ACHN (cell line): Measurements from ENCODE around the gene SPRED1.
"Not testable (repeated sequence)": the region's sequence is repeated elsewhere in the genome, so short reads cannot be mapped to it uniquely, and the experiment has no call there.

Experiments
- DNase-seq: peaks from one replicate; pipeline ENCODE4 v3.0.0-alpha.2; 2015
- in situ Hi-C: cut with HindIII; loops from 2 replicates; pipeline ENCODE4 v1.10.0; 2017; ENCODE audit warnings: low sequenced_read_pairs, low pct_ligation_motif_present, low pct_unique_long_range_greater_than_20kb

The SPRED1 gene

GRCh38 chr15:38271144-38271543 lies 18.5 kb downstream of the SPRED1 start:
- DNase-seq, result no peak
- in situ Hi-C loops, result no loop called here

- in situ Hi-C loops, result no loop called here
- DNase-seq, result no peak
Measured at GRCh38 chr15:38271895-38272294, 19.3 kb downstream of the SPRED1 start.

- in situ Hi-C loops, result not testable (repeated sequence)
- peak; percentile 47 for DNase-seq
Measured at GRCh38 chr15:38272431-38272830, 19.8 kb downstream of the SPRED1 start.

- in situ Hi-C loops, result no loop called here
- no peak for DNase-seq
Measured at GRCh38 chr15:38274135-38274534, 21.5 kb downstream of the SPRED1 start.

- in situ Hi-C loops, result no loop called here
- DNase-seq, result no peak
Measured at GRCh38 chr15:38275959-38276358, 23.3 kb downstream of the SPRED1 start.

- in situ Hi-C loops, DNase-seq: not testable (repeated sequence)
Measured at GRCh38 chr15:38277281-38277680, 24.6 kb downstream of the SPRED1 start.

GRCh38 chr15:38281031-38281430 lies 28.4 kb downstream of the SPRED1 start:
- DNase-seq, result no peak
- in situ Hi-C loops, result no loop called here

GRCh38 chr15:38283010-38283409 lies 30.4 kb downstream of the SPRED1 start:
- in situ Hi-C loops, result no loop called here
- no peak for DNase-seq

GRCh38 chr15:38285456-38285855 lies 32.8 kb downstream of the SPRED1 start:
- in situ Hi-C loops, result no loop called here
- DNase-seq, result no peak

- no peak for DNase-seq
- in situ Hi-C loops, result no loop called here
Measured at GRCh38 chr15:38294126-38294525, 41.5 kb downstream of the SPRED1 start.

GRCh38 chr15:38297623-38298388 lies 45.2 kb downstream of the SPRED1 start:
- no peak for DNase-seq
- in situ Hi-C loops, result no loop called here

GRCh38 chr15:38299216-38299615 lies 46.6 kb downstream of the SPRED1 start:
- peak; percentile 55 for DNase-seq
- in situ Hi-C loops, result no loop called here

GRCh38 chr15:38300395-38300794 lies 47.8 kb downstream of the SPRED1 start:
- DNase-seq, result no peak
- in situ Hi-C loops, result no loop called here

- DNase-seq, result no peak
- in situ Hi-C loops, result no loop called here
Measured at GRCh38 chr15:38304481-38304880, 51.8 kb downstream of the SPRED1 start.

GRCh38 chr15:38307251-38307650 lies 54.6 kb downstream of the SPRED1 start:
- DNase-seq, result no peak

GRCh38 chr15:38307861-38308641 lies 55.4 kb downstream of the SPRED1 start:
- in situ Hi-C loops, result no loop called here
- DNase-seq, result no peak

More at GRCh38 chr15:38307251-38307650, 54.6 kb downstream of the SPRED1 start:
- in situ Hi-C loops, result no loop called here

- DNase-seq, result no peak
- in situ Hi-C loops, result no loop called here
Measured at GRCh38 chr15:38308797-38309196, 56.2 kb downstream of the SPRED1 start.

GRCh38 chr15:38312190-38312589 lies 59.6 kb downstream of the SPRED1 start:
- in situ Hi-C loops, result no loop called here
- DNase-seq, result no peak

- in situ Hi-C loops, result no loop called here
- no peak for DNase-seq
Measured at GRCh38 chr15:38316311-38316710, 63.7 kb downstream of the SPRED1 start.

GRCh38 chr15:38320181-38320580 lies 67.5 kb downstream of the SPRED1 start:
- in situ Hi-C loops, result no loop called here
- no peak for DNase-seq
